Activated naive CD8-positive, alpha-beta T cell treated with anti-CD3 and anti-CD28 coated beads for 36 hours (primary cell): ENCODE data around the gene NBAS. TPM values are rescaled to one million over a fixed set of nuclear protein-coding genes. Genes with fewer than 3 reads are reported as not detected.

ENCODE experiments used
- DNase-seq: peaks from one replicate; pipeline ENCODE4 v3.0.0; 2021
- H3K27ac Mint-ChIP-seq: one replicate; pipeline ENCODE4 v1.8.0; 2022; ENCODE audit warnings: mild to moderate bottlenecking, moderate library complexity, mixed read lengths
- H3K27me3 Mint-ChIP-seq: one replicate; pipeline ENCODE4 v1.8.0; 2022; ENCODE audit warnings: mild to moderate bottlenecking, mixed read lengths
- H3K36me3 Mint-ChIP-seq: one replicate; pipeline ENCODE4 v1.8.0; 2021; ENCODE audit warnings: mild to moderate bottlenecking, mixed read lengths
- H3K4me1 Mint-ChIP-seq: one replicate; pipeline ENCODE4 v1.8.0; 2021; ENCODE audit warnings: mixed read lengths
- H3K4me3 Mint-ChIP-seq: one replicate; pipeline ENCODE4 v1.8.0; 2022; ENCODE audit warnings: mild to moderate bottlenecking, moderate library complexity, mixed read lengths
- H3K9me3 Mint-ChIP-seq: one replicate; pipeline ENCODE4 v1.8.0; 2022; ENCODE audit warnings: mixed read lengths
- total RNA-seq, 2 experiments: library from RNA; stranded (reverse); gene quantifications; one replicate each; pipeline ENCODE4 v1.2.3, GENCODE V29; 2021

Gene NBAS
- total RNA-seq, 2 experiments from 2014 or later = 34.1 to 38.2 TPM

- Mint-ChIP-seq H3K4me3 (no peak overlapping the region), H3K4me1 (no peaks in the 10 kb centered on the region), H3K27me3 (no peaks in the 10 kb centered on the region), H3K36me3 (peaks cover 1% of the 10 kb centered on the region), H3K9me3 (peaks cover 1% of the 10 kb centered on the region), H3K27ac (no peak overlapping the region)
- no peak for DNase-seq
These were observed 433.3 kb downstream of the NBAS start for GRCh38 chr2:15127876-15128275.

GRCh38 chr2:15127301-15127700 is 433.8 kb downstream of the NBAS start:
- H3K4me1 Mint-ChIP-seq = no peaks in the 10 kb centered on the region

GRCh38 chr2:15126373-15126772 is 434.8 kb downstream of the NBAS start:
- Mint-ChIP-seq H3K4me1 (no peaks in the 10 kb centered on the region), H3K27me3 (no peaks in the 10 kb centered on the region), H3K36me3 (peaks cover 3% of the 10 kb centered on the region), H3K27ac (no peak overlapping the region), H3K4me3 (no peak overlapping the region), H3K9me3 (peaks cover 3% of the 10 kb centered on the region)
- no peak for DNase-seq

More at GRCh38 chr2:15127301-15127700, 433.8 kb downstream of the NBAS start:
- Mint-ChIP-seq H3K36me3 (peaks cover 1% of the 10 kb centered on the region), H3K27me3 (no peaks in the 10 kb centered on the region), H3K4me3 (no peak overlapping the region), H3K9me3 (peaks cover 1% of the 10 kb centered on the region), H3K27ac (no peak overlapping the region)
- DNase-seq = no peak

- Mint-ChIP-seq H3K9me3 (peaks cover 3% of the 10 kb centered on the region), H3K4me1 (peaks cover 9% of the 10 kb centered on the region), H3K4me3 (no peak overlapping the region), H3K27ac (no peak overlapping the region), H3K36me3 (peaks cover 3% of the 10 kb centered on the region), H3K27me3 (peaks cover 3% of the 10 kb centered on the region)
- DNase-seq = no peak
These were observed 438.2 kb downstream of the NBAS start for GRCh38 chr2:15122915-15123314.

GRCh38 chr2:15120631-15121030 is 440.5 kb downstream of the NBAS start:
- H3K4me1 Mint-ChIP-seq = peaks cover 9% of the 10 kb centered on the region
- H3K27me3 Mint-ChIP-seq = peaks cover 3% of the 10 kb centered on the region
- DNase-seq = no peak
- no peak overlapping the region for H3K4me3 Mint-ChIP-seq
- peaks cover 1% of the 10 kb centered on the region for H3K36me3 Mint-ChIP-seq
- H3K9me3 Mint-ChIP-seq = peaks cover 2% of the 10 kb centered on the region
- H3K27ac Mint-ChIP-seq = no peak overlapping the region

- peaks cover 2% of the 10 kb centered on the region for H3K9me3 Mint-ChIP-seq
- H3K36me3 Mint-ChIP-seq = peaks cover 1% of the 10 kb centered on the region
- peaks cover 3% of the 10 kb centered on the region for H3K27me3 Mint-ChIP-seq
- no peak overlapping the region for H3K27ac Mint-ChIP-seq
- peaks cover 9% of the 10 kb centered on the region for H3K4me1 Mint-ChIP-seq
- DNase-seq = no peak
- H3K4me3 Mint-ChIP-seq = no peak overlapping the region
These were observed 441.4 kb downstream of the NBAS start for GRCh38 chr2:15119722-15120175.

- Mint-ChIP-seq H3K27ac (no peak overlapping the region), H3K4me1 (peaks cover 9% of the 10 kb centered on the region), H3K4me3 (no peak overlapping the region), H3K27me3 (peaks cover 3% of the 10 kb centered on the region), H3K9me3 (peaks cover 6% of the 10 kb centered on the region), H3K36me3 (peaks cover 1% of the 10 kb centered on the region)
- DNase-seq = no peak
These were observed 443.6 kb downstream of the NBAS start for GRCh38 chr2:15117409-15118050.

Other genes with a start within 250 kb of the NBAS start
- 100 to 1,000 TPM; 136 to 137 TPM for gene DDX1, start 30.5 kb upstream of the NBAS start, total RNA-seq